Erythroblast (primary cell): ENCODE results near the gene SPA17.

Experiments
- GATA1 ChIP-seq: IDR thresholded peaks from 2 replicates; pipeline ENCODE4 v1.6.1; 2011; ENCODE audit warnings: low read depth, mild to moderate bottlenecking, control low read depth, low read length, moderate library complexity
- POLR2A ChIP-seq: IDR thresholded peaks from 2 replicates; pipeline ENCODE4 v1.6.1; 2011; ENCODE audit warnings: mild to moderate bottlenecking, low read length

GRCh38 chr11:124643042-124643604, 30.6 kb upstream of the SPA17 start:
- no peak for TF ChIP-seq POLR2A
- no peak for TF ChIP-seq GATA1
